GM18907 (cell line): ENCODE measurements around the gene PTPRD.

ENCODE experiments used
- ATAC-seq: cut with Tn5 transposase; IDR thresholded peaks from one replicate; pipeline ENCODE4 v1.9.1; 2021; ENCODE audit warnings: mild to moderate bottlenecking, moderate library complexity; ENCODE audit not compliant: unreplicated experiment

Gene PTPRD

GRCh38 chr9:8572209-8572608 is 2040.6 kb downstream of the PTPRD start:
- ATAC-seq = no peak

- ATAC-seq = no peak
These were observed 2041.2 kb downstream of the PTPRD start for GRCh38 chr9:8571643-8572042.

DNA sequence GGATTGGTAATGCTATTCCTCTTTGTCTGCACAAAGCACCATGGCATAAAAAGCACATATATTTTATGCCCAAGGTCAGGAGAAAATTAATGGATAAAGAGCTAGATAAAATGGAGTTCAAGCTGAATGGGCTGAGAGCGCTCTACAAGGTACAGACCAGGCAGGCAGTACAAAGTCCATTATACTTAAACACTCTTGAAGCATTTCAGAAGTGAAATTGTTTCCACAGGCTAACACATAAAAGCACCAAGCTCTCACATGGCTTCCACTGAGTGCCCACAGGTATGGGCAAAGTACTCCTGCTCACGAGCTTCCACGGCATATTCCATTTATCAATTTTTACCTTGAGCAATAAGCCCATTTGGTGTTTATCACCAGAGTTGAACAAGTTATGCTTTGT is 2042.0 kb downstream of the PTPRD start:
- ATAC-seq = no peak

DNA sequence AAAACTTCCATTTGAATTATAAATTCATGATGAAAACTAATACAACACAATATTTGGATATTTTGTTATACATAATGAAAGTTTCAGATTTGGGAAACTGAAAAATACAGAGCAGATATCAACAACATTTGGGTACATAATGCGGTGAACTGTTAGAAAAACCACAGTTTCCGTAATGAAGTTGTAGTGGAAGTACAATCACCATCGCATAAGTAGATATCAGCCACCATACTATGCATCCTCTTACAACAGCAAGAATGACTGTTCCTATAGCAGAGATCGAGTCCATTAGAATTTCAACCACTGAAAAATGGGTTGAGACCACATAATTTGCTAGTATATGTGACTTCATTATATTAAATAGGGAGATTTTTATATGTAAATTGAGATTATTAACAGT is 2043.0 kb downstream of the PTPRD start:
- no peak for ATAC-seq

GRCh38 chr9:8567963-8568579 is 2044.7 kb downstream of the PTPRD start:
- no peak for ATAC-seq

DNA sequence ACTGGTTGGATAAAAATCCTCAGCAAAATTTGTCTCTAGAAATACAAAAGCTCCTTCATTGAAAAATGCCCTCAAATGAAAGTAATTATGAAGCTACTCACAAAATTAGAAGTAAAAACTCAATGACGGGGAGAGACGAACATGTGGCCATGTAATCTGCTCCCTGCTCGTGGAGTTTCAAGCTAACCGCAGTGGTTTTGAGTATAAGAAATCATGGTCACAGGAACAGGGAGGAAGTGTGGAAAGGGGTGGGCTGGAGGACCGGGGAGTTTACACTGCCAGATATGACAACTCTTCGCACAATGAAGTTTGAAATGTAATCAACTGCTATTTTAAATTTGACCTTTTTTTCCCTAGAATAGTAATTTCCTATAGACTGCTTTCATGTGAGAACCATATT is 2047.8 kb downstream of the PTPRD start:
- ATAC-seq = no peak

GRCh38 chr9:8560560-8561525 is 2052.0 kb downstream of the PTPRD start:
- ATAC-seq = no peak

DNA sequence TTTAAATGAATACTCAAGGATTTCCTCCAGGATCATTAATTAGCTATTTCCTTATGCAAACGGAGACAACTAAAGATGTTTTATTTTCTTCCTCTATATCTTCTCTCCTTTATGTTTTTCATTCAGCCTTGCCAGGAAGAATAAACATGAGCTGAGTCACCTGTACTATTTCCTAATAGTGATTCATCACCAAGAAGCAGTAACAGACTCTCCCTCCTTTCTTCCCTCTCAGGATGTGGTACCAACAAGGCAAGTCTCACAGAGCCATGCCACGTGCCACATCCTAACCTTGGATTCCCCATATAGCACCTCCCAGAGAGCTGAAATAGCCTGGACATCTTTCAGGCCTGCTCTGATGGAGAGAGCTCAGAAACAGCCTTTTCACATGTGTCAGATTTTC is 2054.6 kb downstream of the PTPRD start:
- ATAC-seq = no peak

DNA sequence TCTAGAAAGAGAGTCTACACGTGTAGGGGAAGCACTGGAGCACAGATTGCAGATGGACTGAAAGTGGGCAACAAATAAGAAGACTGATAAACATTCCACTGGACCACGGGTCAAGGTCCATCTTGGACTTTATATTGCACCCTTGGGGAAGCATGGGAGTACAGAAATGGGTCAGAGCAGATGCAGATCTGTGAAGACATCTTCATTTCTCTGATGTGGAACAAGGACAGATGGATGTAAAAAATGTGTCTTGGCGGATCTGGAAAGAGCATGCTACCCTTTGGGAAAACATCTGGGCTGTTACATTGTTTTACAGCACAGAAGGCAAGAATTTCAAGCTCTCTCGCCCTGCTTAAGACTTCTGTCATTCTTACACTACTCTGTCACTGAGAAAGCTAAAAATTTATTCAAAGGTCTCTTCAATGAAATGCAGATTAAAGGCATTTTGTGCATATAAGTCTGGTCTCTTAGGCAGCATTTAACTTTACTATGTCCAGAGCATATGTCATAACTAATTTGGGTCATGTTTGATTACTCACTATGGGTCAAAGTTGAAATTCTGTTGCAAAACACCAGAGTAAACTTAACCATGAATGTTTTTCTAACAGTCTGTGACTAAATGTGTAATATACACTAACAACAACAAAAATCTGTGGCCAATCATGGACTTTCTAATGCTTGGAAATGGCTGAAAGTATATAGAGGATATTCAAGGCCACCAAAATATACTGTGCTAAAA is 2056.9 kb downstream of the PTPRD start:
- ATAC-seq = no peak

- no peak for ATAC-seq
These were observed 2059.4 kb downstream of the PTPRD start for GRCh38 chr9:8553444-8553843.

DNA sequence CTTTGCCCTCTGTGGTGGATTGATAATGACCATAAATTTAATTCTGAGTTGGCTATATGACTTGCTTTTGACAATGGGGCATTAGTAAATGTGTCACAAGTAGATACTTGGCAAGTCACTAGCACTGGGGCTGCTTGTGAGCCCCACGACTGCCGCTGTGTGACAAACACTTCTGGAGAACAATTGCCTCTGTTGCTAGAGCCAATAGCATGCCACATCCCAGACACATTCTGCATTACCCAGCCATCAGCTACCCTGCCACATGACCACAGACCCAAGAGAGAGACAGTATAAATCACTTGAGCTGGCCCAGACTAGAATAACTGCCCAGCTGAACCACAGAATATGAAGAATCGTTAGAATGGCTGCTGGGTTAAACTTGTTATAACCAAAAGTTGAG is 2060.1 kb downstream of the PTPRD start:
- ATAC-seq = no peak

DNA sequence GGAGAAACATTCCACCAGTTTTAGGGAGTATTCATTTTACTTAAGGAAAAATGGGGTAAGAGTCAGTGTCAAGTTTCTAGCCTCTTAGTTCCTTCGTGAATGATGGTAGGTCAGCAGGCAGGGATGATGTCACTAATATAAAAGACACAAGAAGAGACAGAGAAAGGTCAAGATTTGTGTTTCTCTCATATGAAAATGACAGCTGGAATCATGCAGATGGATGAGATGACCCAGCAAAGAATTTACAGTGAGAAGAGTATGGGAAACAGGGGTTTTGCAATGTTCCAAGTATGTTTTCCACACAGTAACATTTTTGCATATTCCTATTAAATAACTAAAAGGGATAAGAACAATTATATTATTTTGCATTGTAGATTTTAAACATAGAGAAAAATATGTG is 2063.6 kb downstream of the PTPRD start:
- no peak for ATAC-seq

GRCh38 chr9:8543219-8543618 is 2069.6 kb downstream of the PTPRD start:
- ATAC-seq = no peak

DNA sequence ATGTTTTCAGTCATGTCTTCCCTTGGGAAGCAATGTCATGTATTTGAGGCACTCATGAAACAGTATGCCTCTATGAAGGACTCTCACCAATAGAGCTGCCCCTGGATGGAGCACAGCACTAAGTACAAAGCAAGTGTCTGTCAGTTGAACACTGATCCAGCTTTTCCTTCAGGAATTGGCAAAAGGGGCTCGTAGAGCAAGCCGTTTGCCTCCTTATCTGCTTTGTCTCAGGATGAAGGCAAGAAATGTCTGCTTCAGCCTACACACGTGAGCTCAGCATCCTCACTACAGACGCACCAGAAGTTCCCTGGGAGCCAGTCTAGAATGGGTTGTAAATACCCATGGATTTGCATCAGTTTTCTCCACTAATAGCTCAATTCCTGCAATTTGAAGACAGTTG is 2070.3 kb downstream of the PTPRD start:
- no peak for ATAC-seq

- ATAC-seq = no peak
These were observed 2073.1 kb downstream of the PTPRD start for GRCh38 chr9:8539681-8540197.

- no peak for ATAC-seq
These were observed 2076.0 kb downstream of the PTPRD start for GRCh38 chr9:8536845-8537244.

DNA sequence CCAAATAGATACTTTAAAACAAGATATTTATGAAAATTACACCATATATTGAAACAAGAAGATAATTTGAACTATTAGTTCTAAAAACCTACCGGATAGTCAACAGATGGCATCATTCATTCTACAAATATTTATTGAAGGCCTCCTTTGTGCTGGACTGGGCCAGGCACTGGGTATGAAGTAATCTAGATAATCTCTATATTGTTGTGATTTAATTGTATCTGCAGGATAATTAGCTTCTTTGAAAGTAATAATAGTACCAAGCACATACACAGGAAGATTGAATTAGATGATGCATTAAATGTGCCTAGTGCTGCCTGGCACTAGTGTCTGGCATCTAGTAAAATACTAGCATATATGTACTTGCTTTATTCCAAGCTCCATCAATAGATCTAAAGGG is 2078.0 kb downstream of the PTPRD start:
- ATAC-seq = no peak

DNA sequence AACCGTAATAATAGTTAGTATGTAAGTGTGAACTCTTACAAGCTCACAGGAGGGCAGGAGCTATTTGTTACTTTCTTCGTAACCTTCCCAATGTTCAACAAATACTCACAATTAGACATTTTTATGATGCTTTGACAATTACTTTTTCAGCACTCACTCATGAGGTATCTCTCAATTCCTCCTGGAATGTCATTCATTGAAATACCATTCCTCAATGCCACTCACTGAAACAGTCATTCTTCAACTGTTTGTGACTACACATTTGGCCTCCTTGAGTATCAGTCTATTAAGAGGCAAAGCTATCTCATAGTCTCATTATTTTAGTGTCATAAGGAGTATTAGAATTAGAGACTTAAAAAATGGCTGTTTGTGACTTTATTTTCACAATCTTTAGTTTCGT is 2079.1 kb downstream of the PTPRD start:
- no peak for ATAC-seq

- no peak for ATAC-seq
These were observed 2080.9 kb downstream of the PTPRD start for GRCh38 chr9:8531826-8532415.

DNA sequence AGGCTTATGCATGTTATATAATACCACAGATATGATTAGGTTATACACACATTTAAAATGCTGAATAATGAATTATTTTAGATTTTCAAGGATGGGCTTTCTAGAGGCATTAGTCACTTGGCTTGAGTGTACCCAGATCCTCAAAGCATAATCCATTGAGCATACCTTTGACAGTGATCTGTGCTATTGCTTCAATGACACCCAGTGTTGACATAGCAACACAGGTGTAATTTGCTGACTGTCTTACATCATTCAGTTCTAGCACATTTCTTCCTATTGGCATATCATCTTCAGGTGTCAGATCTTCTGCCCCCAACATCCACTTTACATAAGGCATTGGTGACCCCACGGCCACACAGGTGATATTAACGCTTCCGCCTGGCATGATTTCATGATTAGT is 2091.7 kb downstream of the PTPRD start:
- no peak for ATAC-seq

DNA sequence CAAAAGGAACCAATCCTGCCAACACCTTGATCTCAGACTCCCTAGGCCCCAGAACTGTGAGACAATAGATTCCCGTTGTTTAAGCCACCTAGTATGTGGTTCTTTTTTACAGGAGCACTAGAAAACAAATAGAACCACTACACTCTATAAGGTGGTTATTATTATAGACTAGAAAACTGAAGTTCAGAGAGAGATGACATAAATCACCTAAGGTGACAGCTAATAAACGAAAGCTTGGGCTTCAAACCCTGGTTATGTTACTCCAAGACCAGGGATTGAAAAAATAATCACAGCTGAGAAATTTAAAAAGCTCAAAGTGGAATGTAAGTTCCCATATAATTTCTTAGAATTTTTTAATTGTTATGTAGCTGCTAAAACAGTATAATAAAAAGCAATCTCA is 2097.1 kb downstream of the PTPRD start:
- ATAC-seq = no peak
